ENCODE results near the gene EMD.
"Not testable (repeated sequence)": the region's sequence is repeated elsewhere in the genome, so short reads cannot be mapped to it uniquely, and the experiment has no call there.

EMD gene

DNA sequence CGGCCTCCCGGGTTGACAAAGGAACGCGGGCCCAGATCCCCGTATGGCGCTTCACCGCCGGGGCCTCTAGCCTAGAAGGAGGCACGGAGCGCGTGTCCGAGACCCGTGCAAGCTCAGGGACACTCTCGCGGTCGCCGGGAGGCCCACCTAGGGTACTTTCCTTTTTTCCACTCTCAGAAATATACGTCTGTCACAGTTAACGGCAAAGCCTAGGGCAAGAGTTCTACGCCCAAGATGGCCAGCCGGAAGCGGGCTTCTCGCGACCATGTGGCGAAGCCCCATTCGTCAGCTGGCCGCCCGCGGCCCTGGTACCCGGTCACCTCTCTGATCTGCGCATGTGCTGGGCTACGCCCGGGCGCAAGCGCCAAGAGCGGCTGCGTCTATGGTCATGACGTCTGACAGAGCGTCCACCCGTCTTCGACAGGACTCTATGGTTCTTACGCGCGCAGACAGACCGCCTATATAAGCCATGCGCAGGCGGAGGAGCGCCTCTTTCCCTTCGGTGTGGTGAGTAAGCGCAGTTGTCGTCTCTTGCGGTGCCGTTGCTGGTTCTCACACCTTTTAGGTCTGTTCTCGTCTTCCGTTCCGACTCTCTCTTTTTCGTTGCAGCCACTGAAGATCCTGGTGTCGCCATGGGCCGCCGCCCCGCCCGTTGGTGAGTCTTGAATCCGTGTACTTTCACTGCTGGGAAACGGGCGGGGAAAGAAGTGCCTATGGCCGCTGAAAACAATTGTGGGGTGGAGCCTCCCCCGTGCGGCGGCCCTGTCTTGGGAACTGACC is 19.0 kb downstream of the EMD start, which contains the start of gene RPL10:
TSS of gene RPL10 (plus strand) at position 490 of the 780 bp plus-strand sequence. CDS start at position 633, 143 bp downstream.
- peak; percentile 94 for DNase-seq

DNA sequence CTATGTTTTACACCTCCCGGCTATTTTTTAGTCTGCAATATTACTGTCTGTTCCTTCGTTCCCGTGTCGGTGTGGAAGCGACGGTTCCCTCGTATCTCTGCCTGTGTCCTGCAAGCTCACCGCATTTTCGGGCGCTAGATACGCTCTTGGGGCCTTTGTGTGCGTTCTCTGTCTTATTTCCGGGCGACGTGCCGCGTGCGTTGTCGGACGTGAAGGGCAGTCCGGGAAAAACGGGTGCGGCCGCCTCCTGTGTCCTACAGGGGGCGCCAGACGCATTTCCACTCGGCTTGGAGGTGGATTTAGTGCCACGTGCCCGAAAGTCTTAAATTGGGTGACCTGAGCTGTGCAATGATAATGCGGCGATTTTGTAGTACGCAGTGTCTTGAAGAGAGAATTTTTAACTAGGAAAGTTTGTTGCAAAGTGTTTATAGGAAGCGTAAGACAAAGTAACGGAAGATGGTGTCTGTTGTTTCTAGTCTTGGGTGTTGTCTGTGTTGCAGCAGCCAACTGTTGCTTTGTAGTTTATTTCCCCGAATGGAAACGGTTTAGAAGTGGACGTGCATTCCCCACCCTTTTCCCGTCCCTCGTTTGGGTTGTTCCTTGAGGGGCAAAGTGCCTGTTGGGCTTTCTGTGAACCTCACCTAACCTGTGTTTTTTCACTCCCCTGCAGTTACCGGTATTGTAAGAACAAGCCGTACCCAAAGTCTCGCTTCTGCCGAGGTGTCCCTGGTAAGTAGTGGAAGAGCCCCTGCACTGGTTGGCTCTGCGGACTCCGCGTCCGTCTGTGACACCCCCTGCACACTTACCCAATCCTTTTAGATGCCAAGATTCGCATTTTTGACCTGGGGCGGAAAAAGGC is 19.8 kb downstream of the EMD start:
- DNase-seq: peak; percentile 79

DNA sequence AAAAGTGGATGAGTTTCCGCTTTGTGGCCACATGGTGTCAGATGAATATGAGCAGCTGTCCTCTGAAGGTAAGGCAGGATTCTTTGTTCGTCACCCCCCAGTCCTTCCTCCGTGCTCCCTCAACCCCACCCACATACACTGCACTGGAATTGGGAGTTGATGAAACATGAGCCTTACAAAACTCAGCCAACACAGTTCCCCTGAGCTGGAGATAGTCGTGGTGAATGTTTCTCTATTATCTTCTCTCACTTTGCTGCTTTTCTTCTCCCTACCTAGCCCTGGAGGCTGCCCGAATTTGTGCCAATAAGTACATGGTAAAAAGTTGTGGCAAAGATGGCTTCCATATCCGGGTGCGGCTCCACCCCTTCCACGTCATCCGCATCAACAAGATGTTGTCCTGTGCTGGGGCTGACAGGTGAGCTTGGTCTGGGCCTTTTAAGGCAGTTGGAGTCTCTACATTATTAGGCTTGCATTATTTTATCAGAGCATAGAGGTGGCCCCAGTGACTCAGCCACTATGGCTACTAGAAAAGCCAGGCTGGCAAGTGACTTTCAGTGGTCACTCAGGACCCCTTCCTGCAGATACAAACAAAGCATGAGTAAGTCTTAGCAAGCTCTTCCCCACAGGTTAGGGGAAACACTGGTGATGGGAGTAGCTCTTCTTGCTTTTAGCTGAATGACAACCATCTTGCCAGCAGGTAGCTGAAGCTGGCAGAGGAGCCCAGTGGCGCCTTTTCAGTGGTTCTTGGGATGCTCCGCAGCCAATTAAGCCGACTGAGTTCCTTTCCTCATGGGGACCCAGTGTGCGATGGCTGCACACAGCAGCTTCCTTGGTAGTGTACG is 20.7 kb downstream of the EMD start:
- DNase-seq: peak; percentile 37

DNA sequence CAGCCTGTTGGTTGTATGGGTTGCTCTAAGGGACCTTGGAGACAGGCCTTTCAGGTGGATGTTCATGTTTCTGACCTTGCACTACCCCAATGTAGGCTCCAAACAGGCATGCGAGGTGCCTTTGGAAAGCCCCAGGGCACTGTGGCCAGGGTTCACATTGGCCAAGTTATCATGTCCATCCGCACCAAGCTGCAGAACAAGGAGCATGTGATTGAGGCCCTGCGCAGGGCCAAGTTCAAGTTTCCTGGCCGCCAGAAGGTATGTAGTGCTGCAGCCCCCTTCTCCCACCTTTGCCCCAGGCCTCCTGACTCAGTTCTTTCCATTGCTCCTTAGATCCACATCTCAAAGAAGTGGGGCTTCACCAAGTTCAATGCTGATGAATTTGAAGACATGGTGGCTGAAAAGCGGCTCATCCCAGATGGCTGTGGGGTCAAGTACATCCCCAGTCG is 21.3 kb downstream of the EMD start:
- not testable (repeated sequence) for DNase-seq

DNA sequence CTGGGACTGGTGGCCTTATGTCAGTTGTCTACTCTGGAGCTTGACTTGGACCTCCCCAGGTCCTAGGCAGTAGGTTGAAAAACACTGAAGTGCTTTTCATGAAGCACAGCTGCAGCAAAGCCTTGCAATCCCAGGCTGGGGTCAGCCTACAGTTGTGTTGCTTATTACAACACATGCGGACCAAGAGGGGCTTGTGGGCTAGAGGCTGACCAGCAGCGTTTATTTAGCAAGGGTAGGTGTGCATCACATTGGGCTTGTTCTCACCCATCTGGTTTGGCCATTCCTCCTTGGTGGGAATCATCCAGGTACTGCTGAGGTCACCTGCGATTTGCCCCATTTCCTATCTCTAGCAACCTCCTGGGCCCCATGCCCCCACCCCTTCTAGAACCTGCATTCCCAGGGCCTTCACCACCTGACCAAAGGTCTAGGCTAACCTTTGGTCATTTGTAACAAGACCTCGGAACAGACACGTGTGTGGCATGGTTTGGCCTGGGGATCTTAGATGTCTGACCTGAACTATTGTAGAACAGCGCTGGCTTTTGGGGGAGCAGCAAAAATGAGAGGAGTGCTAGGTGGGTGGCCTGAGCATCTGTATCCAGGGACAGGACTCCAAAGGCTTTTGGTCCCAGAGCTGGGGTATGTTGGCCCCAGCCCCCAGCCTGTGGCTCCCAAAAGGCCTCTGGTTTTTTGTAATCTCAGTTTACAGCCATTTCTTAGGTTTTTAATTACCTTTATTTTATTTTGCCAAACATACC is 22.1 kb downstream of the EMD start:
- peak; percentile 28 for DNase-seq

DNA sequence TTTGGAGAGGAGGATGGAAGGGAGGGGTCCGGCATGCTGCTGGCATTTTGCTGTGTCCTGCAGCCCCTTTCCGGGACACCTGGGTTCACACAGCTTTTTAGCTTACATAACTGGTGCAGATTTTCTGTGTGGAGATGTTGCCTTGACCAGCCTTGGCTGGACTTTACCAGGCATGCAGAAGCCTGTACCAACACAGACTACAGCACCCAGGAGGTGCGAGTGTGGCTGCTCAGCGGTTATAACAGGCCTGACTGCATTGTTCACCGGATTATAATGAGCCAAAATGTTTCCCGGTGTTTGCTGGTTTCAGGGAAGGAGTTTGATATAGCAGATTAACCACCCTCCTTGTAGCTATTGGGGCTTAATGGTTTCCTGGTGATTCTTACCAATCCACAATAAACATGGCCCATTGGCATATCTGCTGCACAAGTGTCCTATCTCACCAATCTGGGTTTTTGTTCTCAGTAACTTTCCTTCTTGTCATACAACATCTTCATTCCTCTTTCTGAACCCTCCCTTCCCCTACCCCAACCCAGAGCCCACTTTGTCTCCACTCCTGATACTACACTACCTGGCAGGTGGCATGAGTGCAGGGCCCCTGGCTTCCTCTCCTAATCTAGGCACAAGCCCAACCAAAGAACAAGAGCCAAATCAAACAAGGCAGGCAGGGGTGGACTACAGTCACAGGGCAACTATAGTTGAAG is 23.0 kb downstream of the EMD start:
- DNase-seq: no peak

DNA sequence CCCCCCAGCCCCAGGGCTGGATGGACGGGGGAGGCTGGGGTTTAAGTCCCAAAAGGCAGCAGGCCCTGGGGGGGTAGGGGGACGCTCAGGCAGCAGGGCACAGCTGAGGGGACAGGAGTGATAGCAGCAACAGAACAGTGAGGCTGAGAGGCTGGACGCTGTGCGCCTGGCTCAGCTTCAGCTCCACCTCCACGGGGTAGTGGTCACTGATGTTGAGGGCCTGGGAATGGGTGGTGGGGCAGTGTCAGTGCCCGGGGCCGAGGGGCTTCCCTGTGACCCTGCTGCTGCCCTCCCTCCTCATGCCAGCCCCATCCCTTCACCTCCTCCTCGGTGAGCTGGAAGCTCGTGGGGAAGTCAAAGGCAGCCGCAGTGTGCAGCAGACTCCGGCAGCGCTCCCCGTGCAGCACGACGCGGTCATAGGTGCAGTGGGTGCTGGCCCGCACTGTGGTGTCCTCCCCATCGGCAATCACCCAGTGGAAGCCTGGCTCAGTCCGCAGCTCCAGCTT is 23.6 kb downstream of the EMD start:
- DNase-seq: no peak

DNA sequence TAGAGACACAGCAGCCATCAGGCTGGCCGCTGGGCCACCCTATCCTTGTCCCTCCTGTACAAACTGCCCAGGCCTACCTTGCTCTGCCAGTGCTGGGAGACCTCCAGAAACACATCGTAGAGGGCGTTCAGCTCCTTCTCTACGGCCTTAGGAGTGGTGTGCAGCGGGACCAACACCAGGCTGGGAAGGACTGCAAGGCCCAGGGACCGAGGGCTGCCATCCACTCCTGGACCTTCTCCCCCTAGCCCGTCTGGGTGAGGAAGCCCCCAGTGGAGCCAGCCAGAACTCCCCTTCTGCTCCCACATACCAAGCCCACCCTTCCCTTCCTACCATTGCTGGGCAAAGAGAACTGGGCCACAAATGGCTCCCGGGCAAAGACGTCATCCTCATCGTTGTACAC is 24.1 kb downstream of the EMD start:
- no peak for DNase-seq

DNA sequence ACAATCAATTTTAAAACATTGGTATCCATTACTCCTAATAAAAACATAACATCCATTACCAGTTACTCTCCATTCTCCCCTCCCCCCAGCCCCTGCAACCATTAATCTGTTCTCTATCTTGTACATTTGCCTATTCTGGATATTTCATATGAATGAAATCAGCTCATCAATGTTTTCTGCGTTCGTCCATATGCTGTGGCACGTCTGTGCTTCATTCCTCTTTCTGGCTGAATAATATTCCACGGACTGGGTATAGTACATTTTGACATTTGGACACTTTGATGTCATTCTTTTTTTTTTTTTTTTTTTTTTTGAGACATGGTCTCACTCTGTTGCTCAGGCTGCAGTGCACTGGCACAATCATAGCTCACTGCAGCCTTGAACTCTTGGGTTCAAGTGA is 24.8 kb downstream of the EMD start:
- no peak for DNase-seq

DNA sequence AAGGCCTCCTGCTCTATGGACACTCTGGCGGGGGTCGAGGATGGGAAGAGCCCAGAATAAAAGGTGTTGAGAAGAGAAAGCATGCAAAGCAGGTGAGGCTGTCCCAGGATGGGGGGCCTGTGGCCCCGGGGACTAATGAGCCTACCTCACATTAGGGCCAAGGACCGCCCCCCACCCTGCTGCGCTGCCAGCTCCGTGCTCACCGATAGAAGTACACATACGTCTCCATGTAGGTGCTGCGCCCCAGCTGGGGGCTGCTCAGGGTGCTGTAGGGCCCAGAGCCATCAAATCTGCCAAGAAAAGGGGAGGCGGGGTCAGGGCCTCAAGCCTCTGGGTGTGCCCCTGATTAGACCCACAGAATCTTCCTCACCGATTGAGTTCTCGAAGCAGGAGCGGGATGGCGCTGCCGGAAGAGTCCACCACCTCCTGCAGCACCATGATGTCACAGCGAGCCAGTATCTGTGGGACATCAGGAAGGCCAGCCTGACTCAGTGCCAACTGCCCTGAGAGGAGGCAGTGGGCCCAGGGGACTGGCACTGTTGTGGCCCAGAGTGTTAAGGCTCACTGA is 25.6 kb downstream of the EMD start:
- DNase-seq: no peak

DNA sequence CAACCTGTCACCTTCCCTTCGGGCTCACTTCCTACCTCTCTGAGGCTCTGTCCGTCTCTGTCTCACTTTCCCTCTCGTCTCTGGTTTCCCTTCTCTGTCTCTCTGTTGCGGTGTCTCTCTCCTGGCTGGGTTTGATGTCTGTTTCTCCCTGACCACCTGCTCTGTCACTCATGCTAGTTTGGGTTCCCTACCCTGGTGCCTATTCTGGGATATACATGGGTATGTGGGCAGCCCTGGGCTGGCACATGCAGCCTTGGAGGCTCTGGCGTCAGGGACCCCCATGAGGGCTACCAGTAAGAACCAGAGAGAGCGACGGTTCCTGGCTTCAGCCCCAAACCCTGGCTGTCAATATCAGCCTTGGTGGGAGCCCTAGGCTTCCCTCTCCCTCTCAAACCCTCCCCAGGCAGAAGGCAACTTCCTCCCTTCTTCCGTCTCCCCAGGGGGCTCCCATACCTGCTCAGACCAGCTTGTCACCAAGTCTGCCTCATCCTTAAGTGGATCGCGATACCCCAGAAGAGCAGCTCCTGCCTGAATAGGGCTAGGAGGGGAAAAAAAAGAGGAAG is 29.6 kb downstream of the EMD start:
- DNase-seq: no peak

DNA sequence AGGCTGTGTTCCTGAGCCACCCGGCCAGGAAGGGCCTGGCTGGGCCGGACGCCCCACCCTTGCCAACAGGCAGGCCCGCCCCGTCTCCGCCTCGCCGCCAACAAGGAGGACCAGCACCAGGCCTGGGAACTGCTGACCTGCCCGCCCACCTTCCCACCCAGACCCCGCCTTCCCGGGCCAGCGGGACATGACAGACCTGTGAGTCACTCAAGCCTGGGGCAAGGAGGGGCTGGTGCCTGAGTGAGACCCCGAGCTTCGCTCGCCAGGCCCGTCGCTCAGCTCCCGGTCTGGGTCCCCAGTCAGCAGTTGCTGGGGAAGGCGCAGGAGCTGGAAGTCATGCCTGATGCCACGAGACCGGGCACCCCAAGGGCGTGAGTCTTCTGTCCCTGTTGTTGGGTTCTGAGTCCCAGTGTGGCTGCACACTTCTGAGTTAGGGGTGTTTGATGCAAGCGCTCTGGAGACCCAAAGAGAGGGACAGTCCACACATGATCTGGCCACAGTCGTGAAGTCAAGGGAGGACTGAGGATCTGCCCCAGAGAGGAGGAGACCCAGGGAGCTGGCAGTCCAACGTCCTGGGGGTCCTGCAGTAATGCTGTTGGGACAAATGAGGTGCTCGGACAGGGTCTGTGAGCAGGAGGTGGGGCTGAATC is 30.3 kb downstream of the EMD start, which contains the start of gene DNASE1L1:
TSS of gene DNASE1L1 (minus strand) at position 33 of the 650 bp plus-strand sequence. CDS start 3,686 bp downstream, outside the sequence.
- no peak for DNase-seq

DNA sequence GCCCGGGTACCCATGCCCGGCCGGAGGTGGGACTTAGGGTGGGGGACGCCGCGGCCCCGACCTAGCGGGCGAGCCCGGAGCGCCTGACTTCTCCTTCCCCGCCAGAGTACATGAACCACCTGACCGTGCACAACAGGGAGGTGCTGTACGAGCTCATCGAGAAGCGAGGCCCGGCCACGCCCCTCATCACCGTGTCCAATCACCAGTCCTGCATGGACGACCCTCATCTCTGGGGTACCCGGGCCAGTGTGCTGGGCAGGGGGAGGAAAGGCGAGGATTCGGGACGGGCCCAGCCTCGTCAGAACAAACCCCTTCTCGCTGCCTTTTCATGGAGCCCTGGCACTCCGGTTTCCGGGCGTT is 32.9 kb downstream of the EMD start:
- peak; percentile 60 for DNase-seq

DNA sequence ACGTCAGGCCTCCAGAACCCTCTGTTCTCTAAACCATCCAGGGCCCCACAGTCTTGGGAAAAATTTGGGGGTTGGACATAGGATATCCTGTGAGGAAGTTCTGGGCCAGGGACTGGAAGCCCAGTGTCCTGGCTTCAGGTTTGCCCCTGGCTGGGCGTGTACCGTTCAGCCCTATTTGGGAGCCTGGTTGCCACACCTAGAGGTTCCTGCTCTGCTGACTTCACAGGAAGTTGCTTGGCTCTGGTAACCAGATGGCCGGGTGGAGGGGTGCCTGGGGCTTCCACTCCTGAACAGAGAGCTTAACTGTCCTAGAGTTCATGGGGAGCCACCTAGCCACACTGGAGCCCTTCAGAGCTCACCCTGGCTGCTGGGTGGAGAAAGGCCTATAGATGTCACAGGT is 33.4 kb downstream of the EMD start:
- DNase-seq: peak; percentile 32

DNA sequence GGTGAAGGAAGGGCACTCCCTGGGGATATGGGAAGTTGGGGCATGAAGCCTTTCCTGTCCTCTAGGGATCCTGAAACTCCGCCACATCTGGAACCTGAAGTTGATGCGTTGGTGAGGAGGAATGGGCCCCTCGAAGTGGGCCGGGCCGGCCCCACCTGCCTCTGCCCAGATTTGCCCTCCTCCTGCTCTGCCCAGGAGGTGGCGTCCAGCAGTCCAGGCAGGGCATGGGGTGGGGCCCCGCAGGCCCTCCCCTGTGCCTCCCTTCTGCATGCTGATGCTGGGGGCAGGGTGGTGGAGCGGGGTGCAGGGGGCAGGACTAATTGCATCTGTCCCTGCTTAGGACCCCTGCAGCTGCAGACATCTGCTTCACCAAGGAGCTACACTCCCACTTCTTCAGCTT is 34.0 kb downstream of the EMD start:
- no peak for DNase-seq

DNA sequence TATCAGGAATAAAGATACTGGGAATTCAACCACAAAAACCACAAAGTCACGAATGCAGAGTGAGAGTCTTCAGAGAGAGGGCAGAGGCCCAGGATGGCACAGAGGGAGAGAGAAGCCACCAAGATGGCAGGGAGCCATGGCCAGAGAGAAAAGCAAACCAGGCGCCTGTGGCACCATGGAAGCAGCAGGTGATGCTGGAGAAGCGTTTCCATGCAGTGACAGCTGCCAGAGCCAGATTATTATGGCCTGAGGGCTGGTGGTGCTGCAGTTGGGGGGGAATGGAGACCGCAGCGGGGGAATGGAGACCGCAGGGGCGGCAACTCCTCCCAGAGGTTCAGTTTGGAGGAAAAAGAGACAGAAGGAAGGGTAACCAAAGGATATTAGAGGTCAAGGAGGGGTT is 38.1 kb downstream of the EMD start:
- no peak for DNase-seq

DNA sequence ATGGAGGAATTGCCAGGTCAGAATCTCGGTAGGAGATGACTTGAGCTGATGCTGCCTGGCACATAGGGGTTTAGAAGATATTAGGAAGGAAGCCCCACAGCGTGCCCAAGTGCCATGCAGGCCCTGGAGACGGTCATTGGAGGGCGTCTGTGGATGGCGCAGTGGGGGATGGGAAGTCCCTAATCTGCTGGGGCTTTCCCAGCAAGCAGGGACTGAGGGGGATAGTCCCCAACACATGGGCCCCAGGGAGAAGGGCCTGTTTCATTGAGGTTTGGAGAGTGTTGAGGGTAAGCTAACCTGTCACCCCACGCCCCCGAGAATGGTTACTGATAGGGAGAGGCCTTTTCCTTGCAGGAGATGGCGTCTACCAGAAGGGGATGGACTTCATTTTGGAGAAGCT is 40.1 kb downstream of the EMD start:
- no peak for DNase-seq

DNA sequence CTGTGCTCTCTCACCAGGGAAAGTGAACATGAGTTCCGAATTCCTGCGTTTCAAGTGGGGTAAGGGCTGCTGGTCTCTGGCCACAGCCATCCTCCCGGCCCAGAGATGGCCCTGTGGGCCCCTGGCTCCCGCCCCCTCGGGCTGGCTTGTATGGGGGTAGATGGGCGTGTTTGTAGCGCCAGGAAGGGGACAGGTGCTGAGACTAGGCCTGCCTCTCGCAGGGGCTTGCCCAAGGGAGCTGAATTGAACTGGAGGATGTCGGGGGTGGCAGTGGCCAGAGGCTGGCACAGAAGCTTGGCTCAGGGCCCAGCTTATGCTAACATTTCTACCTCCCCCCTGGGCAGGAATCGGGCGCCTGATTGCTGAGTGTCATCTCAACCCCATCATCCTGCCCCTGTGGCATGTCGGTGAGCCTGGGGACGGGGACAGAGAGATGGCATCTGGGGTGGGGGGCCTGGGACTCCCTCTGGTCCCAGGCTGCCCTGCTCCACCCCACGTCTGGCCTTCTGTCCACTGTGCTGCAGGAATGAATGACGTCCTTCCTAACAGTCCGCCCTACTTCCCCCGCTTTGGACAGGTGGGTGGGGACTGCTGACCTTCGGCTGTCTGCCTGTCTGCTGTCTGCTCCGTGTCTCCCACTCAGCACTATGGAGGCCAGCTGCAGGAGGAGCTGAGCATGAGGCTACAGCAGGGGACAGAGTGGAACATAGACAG is 40.8 kb downstream of the EMD start:
- DNase-seq: no peak

DNA sequence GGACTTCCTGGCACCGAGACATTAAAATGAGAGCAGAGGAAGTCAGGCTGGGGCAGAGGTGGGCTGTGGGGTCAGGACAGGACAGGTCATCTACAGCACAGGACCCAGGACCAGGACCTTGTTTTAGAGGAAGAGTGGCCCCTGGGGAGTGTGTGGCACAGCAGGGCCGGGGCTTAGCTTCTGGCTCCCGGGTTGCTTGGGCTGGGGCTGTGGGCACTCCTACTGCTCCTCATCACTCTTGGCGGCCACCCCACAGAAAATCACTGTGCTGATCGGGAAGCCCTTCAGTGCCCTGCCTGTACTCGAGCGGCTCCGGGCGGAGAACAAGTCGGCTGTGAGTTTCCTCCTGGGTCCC is 41.3 kb downstream of the EMD start:
- DNase-seq: no peak

Measured in stimulated activated CD4-positive, alpha-beta T cell treated with anti-CD3 and anti-CD28 coated beads, Interleukin-1b, Interleukin-23, amount 100 ng/mL, for 48 hours (primary cell).